GM12864 (cell line): Measurements from ENCODE around the gene PLA2G15.

Experiments
- DNase-seq: peaks from one replicate; pipeline ENCODE4 v3.0.0-alpha.2; 2011; ENCODE audit warnings: low read depth
- H3K4me3 ChIP-seq: 2 replicates; pipeline ENCODE4 v1.5.1; 2011; ENCODE audit warnings: mild to moderate bottlenecking, low read depth, low read length, control low read depth
- CTCF ChIP-seq: IDR thresholded peaks from 2 replicates; pipeline ENCODE4 v1.5.1; 2011; ENCODE audit warnings: low read depth, mild to moderate bottlenecking, moderate library complexity, low read length, control low read depth, inconsistent platforms; ENCODE audit errors: missing control alignments

Gene PLA2G15

GRCh38 chr16:68298312-68298711, 53.1 kb downstream of the PLA2G15 start:
- no peak overlapping the region for H3K4me3 ChIP-seq
- no peak for DNase-seq

GRCh38 chr16:68298907-68299561, 53.9 kb downstream of the PLA2G15 start:
- no peak overlapping the region for H3K4me3 ChIP-seq
- no peak for DNase-seq
- no peak for TF ChIP-seq CTCF

More at GRCh38 chr16:68298312-68298711, 53.1 kb downstream of the PLA2G15 start:
- no peak for TF ChIP-seq CTCF

- no peak for DNase-seq
- no peak overlapping the region for H3K4me3 ChIP-seq
- no peak for TF ChIP-seq CTCF
Measured at GRCh38 chr16:68299571-68300453, 54.6 kb downstream of the PLA2G15 start.

GRCh38 chr16:68300734-68301459, 55.7 kb downstream of the PLA2G15 start:
- no peak for DNase-seq
- TF ChIP-seq CTCF = no peak

GRCh38 chr16:68306633-68307032, 61.5 kb downstream of the PLA2G15 start:
- no peak overlapping the region for H3K4me3 ChIP-seq
- DNase-seq = no peak
- TF ChIP-seq CTCF = no peak

More at GRCh38 chr16:68300734-68301459, 55.7 kb downstream of the PLA2G15 start:
- no peak overlapping the region for H3K4me3 ChIP-seq

GRCh38 chr16:68309799-68310198, 64.6 kb downstream of the PLA2G15 start:
- no peak for DNase-seq
- H3K4me3 ChIP-seq = peak overlapping the region; percentile 97
- TF ChIP-seq CTCF = no peak
